Measurements from ENCODE around the gene KRT10. TPM values are rescaled to one million over a fixed set of nuclear protein-coding genes. Genes with fewer than 3 reads are reported as not detected.

Gene KRT10
- polyA plus RNA-seq, 1 of the 3 experiments (the other 2 are of a cell fraction): 31.6 TPM

DNA sequence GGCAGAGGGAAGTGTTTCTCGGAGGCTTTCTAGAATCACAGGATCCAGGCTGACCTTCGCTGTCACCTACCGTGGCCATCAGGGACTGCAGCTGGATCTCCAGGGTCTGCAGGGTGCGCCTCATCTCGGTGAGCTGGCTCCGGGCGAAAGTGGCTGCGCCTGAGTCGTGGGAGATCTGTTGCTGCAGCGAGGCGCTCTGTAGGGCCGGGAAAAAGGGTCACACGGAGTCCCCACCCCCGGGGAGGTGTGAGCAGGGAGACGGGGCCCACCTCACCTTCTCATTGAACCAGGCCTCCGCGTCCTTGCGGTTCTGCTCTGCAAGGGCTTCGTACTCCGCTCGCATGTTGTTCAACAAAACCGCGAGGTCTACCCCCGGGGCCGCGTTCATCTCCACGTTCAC lies 25.6 kb downstream of the KRT10 start (continued):
- TF ChIP-seq, protein P1, sequence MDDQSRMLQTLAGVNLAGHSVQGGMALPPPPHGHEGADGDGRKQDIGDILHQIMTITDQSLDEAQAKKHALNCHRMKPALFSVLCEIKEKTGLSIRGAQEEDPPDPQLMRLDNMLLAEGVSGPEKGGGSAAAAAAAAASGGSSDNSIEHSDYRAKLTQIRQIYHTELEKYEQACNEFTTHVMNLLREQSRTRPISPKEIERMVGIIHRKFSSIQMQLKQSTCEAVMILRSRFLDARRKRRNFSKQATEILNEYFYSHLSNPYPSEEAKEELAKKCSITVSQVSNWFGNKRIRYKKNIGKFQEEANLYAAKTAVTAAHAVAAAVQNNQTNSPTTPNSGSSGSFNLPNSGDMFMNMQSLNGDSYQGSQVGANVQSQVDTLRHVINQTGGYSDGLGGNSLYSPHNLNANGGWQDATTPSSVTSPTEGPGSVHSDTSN (IDR thresholded peaks at IDR 0.05): no peak
- TF ChIP-seq NRF1 (IDR thresholded peaks at IDR 0.05; ENCODE audit: low read depth, low read length) (no peak), RFX5 (IDR thresholded peaks at IDR 0.05; ENCODE audit: low read length) (no peak)

DNA sequence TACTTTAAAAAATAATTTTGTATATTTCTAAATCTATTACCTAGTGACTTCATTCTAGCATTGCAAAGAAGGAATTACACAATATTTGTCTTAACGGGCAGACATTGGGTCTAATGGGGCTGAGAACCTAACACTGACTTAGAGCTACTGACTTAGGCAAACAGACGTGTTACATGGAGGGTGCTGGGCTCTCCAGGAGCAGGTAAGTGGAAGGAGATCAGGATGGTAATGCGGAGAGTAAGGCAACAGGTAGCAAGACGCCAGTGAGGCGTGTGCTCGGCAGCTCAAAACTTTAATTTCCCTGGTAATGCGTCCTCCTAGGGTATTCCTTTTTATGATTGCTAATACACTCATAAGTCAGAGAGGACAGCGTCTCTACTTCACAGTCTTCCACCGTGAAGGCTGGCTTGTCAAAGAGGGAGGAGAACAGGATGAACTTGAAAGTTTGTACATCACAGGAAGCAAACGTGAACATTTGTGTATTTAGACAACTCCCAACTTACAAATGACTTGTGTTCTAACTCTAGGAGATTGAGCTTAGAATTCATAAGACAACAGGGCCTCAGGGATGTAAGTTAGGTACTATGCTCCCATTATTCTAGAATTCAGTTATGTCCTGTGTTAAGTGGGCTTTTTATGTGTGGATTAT lies 27.3 kb downstream of the KRT10 start:
- Histone ChIP-seq H3K27ac (ENCODE audit: low read depth in 2 of 2, low read length in 1 of 2) (no peak overlapping the region), H3K79me2 (ENCODE audit: insufficient read depth) (no peaks in the 10 kb centered on the region), H3K36me3 (replicated peaks in 1 of 2; ENCODE audit: control insufficient read depth in 1 of 2, insufficient read depth in 2 of 2, low read length in 1 of 2) (no peaks in the 10 kb centered on the region), H3K4me3 (ENCODE audit: low read depth in 2 of 2, low read length in 1 of 2) (no peak overlapping the region), H2AFZ (ENCODE audit: low read depth) (no peak overlapping the region), H3K9me3 (no peaks in the 10 kb centered on the region), H3K4me1 (ENCODE audit: control insufficient read depth in 1 of 2, insufficient read depth in 2 of 2, low read depth in 1 of 2, low read length in 1 of 2) (no peaks in the 10 kb centered on the region), H3K9ac (no peak overlapping the region), H4K20me1 (ENCODE audit: insufficient read depth) (no peaks in the 10 kb centered on the region), H3K27me3 (ENCODE audit: insufficient read depth) (peaks cover 68% of the 10 kb centered on the region), H3K9me2 (no peaks in the 10 kb centered on the region), H3F3A (replicated peaks; ENCODE audit: insufficient read depth) (no peaks in the 10 kb centered on the region), H3K4me2 (no peak overlapping the region)
- ChIA-PET CTCF (interaction anchor here (0.7 to 2.6 kb wide), 4 partner anchors 8 to 868 kb away, joined by 3 to 9 read pairs (median 6); no protein-coding TSS in a partner anchor), POLR2A (no interaction called here)
- no peak for TF ChIP-seq GATA2 (CRISPR knock-in tag; IDR thresholded peaks at IDR 0.05)
- no peak for TF ChIP-seq NFIC (IDR thresholded peaks at IDR 0.05; ENCODE audit: borderline replicate concordance)
- no peak for TF ChIP-seq POLR2AphosphoS5 (IDR thresholded peaks at IDR 0.05; ENCODE audit: low read depth, low read length)
- TF ChIP-seq FOSL2 (IDR thresholded peaks at IDR 0.05; ENCODE audit: borderline replicate concordance, low read depth): no peak
- TF ChIP-seq MXI1 (IDR thresholded peaks at IDR 0.05; ENCODE audit: low read depth, low read length): no peak
- no peak for TF ChIP-seq RXRA (IDR thresholded peaks at IDR 0.05; ENCODE audit: borderline replicate concordance, low read depth)
- no peak for TF ChIP-seq CHD2 (IDR thresholded peaks at IDR 0.05; ENCODE audit: low read length, partially characterized antibody)
- TF ChIP-seq, protein P2, sequence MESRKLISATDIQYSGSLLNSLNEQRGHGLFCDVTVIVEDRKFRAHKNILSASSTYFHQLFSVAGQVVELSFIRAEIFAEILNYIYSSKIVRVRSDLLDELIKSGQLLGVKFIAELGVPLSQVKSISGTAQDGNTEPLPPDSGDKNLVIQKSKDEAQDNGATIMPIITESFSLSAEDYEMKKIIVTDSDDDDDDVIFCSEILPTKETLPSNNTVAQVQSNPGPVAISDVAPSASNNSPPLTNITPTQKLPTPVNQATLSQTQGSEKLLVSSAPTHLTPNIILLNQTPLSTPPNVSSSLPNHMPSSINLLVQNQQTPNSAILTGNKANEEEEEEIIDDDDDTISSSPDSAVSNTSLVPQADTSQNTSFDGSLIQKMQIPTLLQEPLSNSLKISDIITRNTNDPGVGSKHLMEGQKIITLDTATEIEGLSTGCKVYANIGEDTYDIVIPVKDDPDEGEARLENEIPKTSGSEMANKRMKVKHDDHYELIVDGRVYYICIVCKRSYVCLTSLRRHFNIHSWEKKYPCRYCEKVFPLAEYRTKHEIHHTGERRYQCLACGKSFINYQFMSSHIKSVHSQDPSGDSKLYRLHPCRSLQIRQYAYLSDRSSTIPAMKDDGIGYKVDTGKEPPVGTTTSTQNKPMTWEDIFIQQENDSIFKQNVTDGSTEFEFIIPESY (IDR thresholded peaks at IDR 0.05; ENCODE audit: borderline replicate concordance, low read depth): no peak
- no peak for TF ChIP-seq EP300 (IDR thresholded peaks at IDR 0.05; ENCODE audit: borderline replicate concordance in 1 of 2, low read depth in 1 of 2, low read length in 1 of 2)
- no peak for TF ChIP-seq TEAD4 (IDR thresholded peaks at IDR 0.05; ENCODE audit: borderline replicate concordance, insufficient read depth)
- no peak for TF ChIP-seq GABPA (IDR thresholded peaks at IDR 0.05; ENCODE audit: low read depth)
- TF ChIP-seq, protein P3, sequence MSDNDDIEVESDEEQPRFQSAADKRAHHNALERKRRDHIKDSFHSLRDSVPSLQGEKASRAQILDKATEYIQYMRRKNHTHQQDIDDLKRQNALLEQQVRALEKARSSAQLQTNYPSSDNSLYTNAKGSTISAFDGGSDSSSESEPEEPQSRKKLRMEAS (IDR thresholded peaks at IDR 0.05; ENCODE audit: low read depth): no peak
- TF ChIP-seq RFX5 (IDR thresholded peaks at IDR 0.05; ENCODE audit: low read length): no peak
- no peak for TF ChIP-seq TCF12 (IDR thresholded peaks at IDR 0.05)
- no peak for TF ChIP-seq RCOR1 (IDR thresholded peaks at IDR 0.05; ENCODE audit: low read length)
- TF ChIP-seq EZH2phosphoT487 (IDR thresholded peaks at IDR 0.05; ENCODE audit: borderline replicate concordance, low read depth): no peak
- no peak for TF ChIP-seq JUND (IDR thresholded peaks at IDR 0.05)
- WGBS (ENCODE audit: low lambda C conversion rate): 21% methylated on average over 10 of the region's 10 CpGs
- no peak for DNase-seq

Measured in SK-N-SH (cell line).